HCT116 (cell line): ENCODE measurements around the gene TTLL9. TPM values are rescaled to one million over a fixed set of nuclear protein-coding genes. Genes with fewer than 3 reads are reported as not detected.

Experiments used
- ELF1 ChIP-seq: IDR thresholded peaks from 2 replicates; pipeline ENCODE4 v1.6.1; 2012; ENCODE audit warnings: low read depth, borderline replicate concordance
- EZH2 ChIP-seq: fragments of 200-600 bp; sonication (generic); IDR thresholded peaks from 2 replicates; pipeline ENCODE4 v1.6.1; 2017; ENCODE audit warnings: antibody characterized with exemption, mixed run types
- POLR2A ChIP-seq: IDR thresholded peaks from 2 replicates; pipeline ENCODE4 v1.7.0; 2011; ENCODE audit warnings: borderline replicate concordance; ENCODE audit not compliant: insufficient read depth, insufficient read length; ENCODE audit errors: extremely low read depth
- POLR2AphosphoS5 ChIP-seq: IDR thresholded peaks from 2 replicates; pipeline ENCODE4 v1.6.1; 2011; ENCODE audit warnings: mild to moderate bottlenecking, low read depth, low read length, moderate library complexity
- RAD21 ChIP-seq: IDR thresholded peaks from 2 replicates; pipeline ENCODE4 v1.6.1; 2012; ENCODE audit warnings: low read depth, mild to moderate bottlenecking
- YY1 ChIP-seq: IDR thresholded peaks from 2 replicates; pipeline ENCODE4 v1.6.1; 2011; ENCODE audit warnings: low read length, low read depth, moderate library complexity, mild to moderate bottlenecking; ENCODE audit not compliant: insufficient replicate concordance; ENCODE audit errors: extremely low read depth
- ZFX ChIP-seq: fragments of 450-650 bp; IDR thresholded peaks from 2 replicates; pipeline ENCODE4 v1.6.1; 2017
- total RNA-seq: library from RNA; stranded (reverse); gene quantifications from one replicate; pipeline ENCODE4 v1.2.1, GENCODE V29; 2021; ENCODE audit not compliant: unreplicated experiment
- TF ChIP-seq, protein P1 (sequence below): IDR thresholded peaks from 2 replicates; pipeline ENCODE4 v1.6.1; 2012; ENCODE audit warnings: low read depth
- TF ChIP-seq, protein P2 (sequence below): IDR thresholded peaks from 2 replicates; pipeline ENCODE4 v1.6.1; 2012
- TF ChIP-seq, protein P3 (sequence below): IDR thresholded peaks from 2 replicates; pipeline ENCODE4 v1.6.1; 2012

Gene TTLL9
- total RNA-seq, 1 experiment from 2014 or later, result not detected

DNA sequence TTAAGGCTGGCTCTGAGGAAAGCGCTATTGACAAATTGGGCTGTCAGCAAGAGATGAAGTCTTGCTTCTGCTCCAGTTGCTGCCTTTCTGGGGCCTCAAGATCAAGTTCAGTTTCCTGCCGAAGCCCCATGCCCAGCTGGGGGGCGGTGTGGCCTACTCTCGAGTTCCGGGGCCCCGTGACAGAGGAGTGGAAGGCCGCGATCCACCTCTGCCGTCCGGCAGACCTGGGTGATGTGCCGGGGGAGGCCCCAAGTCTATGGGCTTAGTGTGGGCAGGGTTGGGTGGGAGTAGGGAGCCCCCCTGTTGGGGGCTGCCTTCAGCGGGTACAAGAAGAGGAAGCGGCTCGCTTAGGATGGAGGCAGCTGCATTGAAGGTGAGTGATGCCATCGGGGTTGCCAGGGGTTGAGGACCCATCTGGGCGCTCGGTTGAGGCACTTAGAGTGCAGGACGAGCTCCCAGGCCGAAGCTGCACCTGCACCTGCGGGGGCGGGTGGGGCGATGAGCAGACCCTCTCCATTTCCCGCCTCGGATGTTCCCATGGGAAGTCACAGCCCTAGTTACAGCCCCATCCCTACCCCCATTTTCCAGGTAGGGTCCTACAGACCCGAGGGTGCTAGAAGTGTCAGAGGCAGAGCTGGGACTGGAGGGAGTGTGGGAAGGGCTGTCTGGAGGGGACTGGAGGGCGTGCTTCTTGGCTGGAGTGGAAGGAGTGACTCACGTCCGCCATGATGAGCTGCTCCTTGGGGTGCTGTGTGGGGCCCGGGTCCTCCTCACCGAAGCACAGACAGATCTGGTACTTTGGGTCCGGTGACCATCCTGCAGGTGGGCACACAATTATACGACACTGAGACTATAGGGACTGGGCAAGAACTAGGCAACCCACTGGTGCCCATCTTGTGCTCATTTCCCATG is 22.1 kb upstream of the TTLL9 start (continued):
- TF ChIP-seq, protein P1, sequence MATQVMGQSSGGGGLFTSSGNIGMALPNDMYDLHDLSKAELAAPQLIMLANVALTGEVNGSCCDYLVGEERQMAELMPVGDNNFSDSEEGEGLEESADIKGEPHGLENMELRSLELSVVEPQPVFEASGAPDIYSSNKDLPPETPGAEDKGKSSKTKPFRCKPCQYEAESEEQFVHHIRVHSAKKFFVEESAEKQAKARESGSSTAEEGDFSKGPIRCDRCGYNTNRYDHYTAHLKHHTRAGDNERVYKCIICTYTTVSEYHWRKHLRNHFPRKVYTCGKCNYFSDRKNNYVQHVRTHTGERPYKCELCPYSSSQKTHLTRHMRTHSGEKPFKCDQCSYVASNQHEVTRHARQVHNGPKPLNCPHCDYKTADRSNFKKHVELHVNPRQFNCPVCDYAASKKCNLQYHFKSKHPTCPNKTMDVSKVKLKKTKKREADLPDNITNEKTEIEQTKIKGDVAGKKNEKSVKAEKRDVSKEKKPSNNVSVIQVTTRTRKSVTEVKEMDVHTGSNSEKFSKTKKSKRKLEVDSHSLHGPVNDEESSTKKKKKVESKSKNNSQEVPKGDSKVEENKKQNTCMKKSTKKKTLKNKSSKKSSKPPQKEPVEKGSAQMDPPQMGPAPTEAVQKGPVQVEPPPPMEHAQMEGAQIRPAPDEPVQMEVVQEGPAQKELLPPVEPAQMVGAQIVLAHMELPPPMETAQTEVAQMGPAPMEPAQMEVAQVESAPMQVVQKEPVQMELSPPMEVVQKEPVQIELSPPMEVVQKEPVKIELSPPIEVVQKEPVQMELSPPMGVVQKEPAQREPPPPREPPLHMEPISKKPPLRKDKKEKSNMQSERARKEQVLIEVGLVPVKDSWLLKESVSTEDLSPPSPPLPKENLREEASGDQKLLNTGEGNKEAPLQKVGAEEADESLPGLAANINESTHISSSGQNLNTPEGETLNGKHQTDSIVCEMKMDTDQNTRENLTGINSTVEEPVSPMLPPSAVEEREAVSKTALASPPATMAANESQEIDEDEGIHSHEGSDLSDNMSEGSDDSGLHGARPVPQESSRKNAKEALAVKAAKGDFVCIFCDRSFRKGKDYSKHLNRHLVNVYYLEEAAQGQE, result no peak
- TF ChIP-seq ZFX (no peak), YY1 (no peak), EZH2 (no peak), POLR2AphosphoS5 (no peak), ELF1 (no peak), RAD21 (no peak), POLR2A (no peak)
- TF ChIP-seq, protein P2, sequence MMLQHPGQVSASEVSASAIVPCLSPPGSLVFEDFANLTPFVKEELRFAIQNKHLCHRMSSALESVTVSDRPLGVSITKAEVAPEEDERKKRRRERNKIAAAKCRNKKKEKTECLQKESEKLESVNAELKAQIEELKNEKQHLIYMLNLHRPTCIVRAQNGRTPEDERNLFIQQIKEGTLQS, result no peak
- TF ChIP-seq, protein P3, sequence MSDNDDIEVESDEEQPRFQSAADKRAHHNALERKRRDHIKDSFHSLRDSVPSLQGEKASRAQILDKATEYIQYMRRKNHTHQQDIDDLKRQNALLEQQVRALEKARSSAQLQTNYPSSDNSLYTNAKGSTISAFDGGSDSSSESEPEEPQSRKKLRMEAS, result no peak
